B cell (primary cell): ENCODE measurements around the gene HOXB4. TPM values are rescaled to one million over a fixed set of nuclear protein-coding genes. Genes with fewer than 3 reads are reported as not detected.

Experiments used
- ATAC-seq: fragments of 200-7000 bp; cut with Tn5 transposase; one replicate; pipeline ENCODE4 v1.10.0; 2021; ENCODE audit warnings: low read depth, mild to moderate bottlenecking, moderate number of reproducible peaks, moderate library complexity
- CTCF ChIA-PET: fragments of 350-600 bp; sonication (Branson Sonifier 250); formaldehyde crosslinking; loops from one replicate; lab custom pipeline; 2021; ENCODE audit warnings: antibody characterized with exemption, inconsistent platforms; lab: Charles Lee
- POLR2A ChIA-PET: fragments of 350-600 bp; sonication (Branson Sonifier 250); formaldehyde crosslinking; loops from one replicate; lab custom pipeline; 2021; ENCODE audit warnings: antibody characterized with exemption; lab: Charles Lee
- DNase-seq: peaks from one replicate; pipeline ENCODE4 v3.0.0; 2013
- H2AFZ ChIP-seq: 2 replicates; pipeline ENCODE4 v1.6.1; 2012; ENCODE audit warnings: mild to moderate bottlenecking, low read depth, low read length; ENCODE audit not compliant: insufficient read depth, poor library complexity, severe bottlenecking
- H3K27ac ChIP-seq, 2 donors: 1 replicate in 1 of 2; 2 replicates in 1 of 2; pipeline ENCODE4 v1.5.1; 2012 to 2013; ENCODE audit warnings: low read length in 2 of 2, mild to moderate bottlenecking in 2 of 2, moderate library complexity in 1 of 2
- H3K27me3 ChIP-seq, 4 experiments: fragments of 200-600 bp in 1 of 4; sonication (generic) in 1 of 4; replicated peaks in 1 of 4; 1 replicate in 2 of 4; 2 replicates in 2 of 4; pipeline versions ENCODE4 v1.6.1 to v1.7.0; 2013 to 2016; ENCODE audit warnings: low read length in 3 of 4, mild to moderate bottlenecking in 2 of 4, mixed read lengths in 1 of 4, moderate library complexity in 1 of 4; ENCODE audit not compliant: insufficient read depth in 4 of 4, control insufficient read depth in 3 of 4; ENCODE audit errors: control extremely low read depth in 1 of 4
- H3K36me3 ChIP-seq, 2 experiments: replicated peaks in 1 of 2; 1 replicate in 1 of 2; 2 replicates in 1 of 2; pipeline versions ENCODE4 v1.6.1 to v1.7.1; 2013; ENCODE audit warnings: low read length in 1 of 2; ENCODE audit not compliant: insufficient read depth in 2 of 2, control insufficient read depth in 1 of 2; ENCODE audit errors: control extremely low read depth in 1 of 2, extremely low read depth in 1 of 2
- H3K4me1 ChIP-seq, 2 donors: fragments of 200-600 bp in 1 of 2; sonication (generic) in 1 of 2; 1 replicate in 1 of 2; 2 replicates in 1 of 2; pipeline versions ENCODE4 v1.5.1 to v1.6.1; 2013 to 2017; ENCODE audit warnings: low read length in 2 of 2; ENCODE audit not compliant: control insufficient read depth in 2 of 2, insufficient read depth in 2 of 2
- H3K4me2 ChIP-seq: replicated peaks from 2 replicates; pipeline ENCODE3; 2012; ENCODE audit warnings: mild to moderate bottlenecking, low read depth, low read length; ENCODE audit not compliant: poor library complexity, severe bottlenecking
- H3K4me3 ChIP-seq, 5 experiments: fragments of 200-600 bp in 1 of 5; sonication (generic) in 1 of 5; 1 replicate in 3 of 5; 2 replicates in 2 of 5; pipeline versions ENCODE4 v1.5.1 to v1.7.0; 2011 to 2016; ENCODE audit warnings: low read length in 4 of 5, mild to moderate bottlenecking in 4 of 5, low read depth in 2 of 5, control low read depth in 1 of 5, moderate library complexity in 1 of 5; ENCODE audit not compliant: insufficient read depth in 1 of 5; ENCODE audit errors: control extremely low read depth in 1 of 5, extremely low read depth in 1 of 5
- H3K79me2 ChIP-seq: fragments of 200-600 bp; sonication (generic); one replicate; pipeline ENCODE4 v1.6.0; 2016; ENCODE audit warnings: low read length; ENCODE audit not compliant: control insufficient read depth, insufficient read depth
- H3K9ac ChIP-seq: fragments of 200-600 bp; sonication (generic); 2 replicates; pipeline ENCODE4 v1.6.1; 2017; ENCODE audit warnings: mild to moderate bottlenecking, low read length, moderate library complexity
- H3K9me3 ChIP-seq, 3 donors: one replicate each; pipeline versions ENCODE4 v1.6.1 to v1.7.1; 2013; ENCODE audit warnings: low read length in 2 of 3; ENCODE audit not compliant: control insufficient read depth in 2 of 3, insufficient read depth in 1 of 3; ENCODE audit errors: control extremely low read depth in 1 of 3
- H4K20me1 ChIP-seq: 2 replicates; pipeline ENCODE4 v1.6.0; 2012; ENCODE audit warnings: mild to moderate bottlenecking, low read length; ENCODE audit not compliant: insufficient read depth, control insufficient read depth, poor library complexity, severe bottlenecking
- H3K27ac Mint-ChIP-seq: one replicate; pipeline ENCODE4 v1.8.0; 2021; ENCODE audit warnings: mixed read lengths
- H3K27me3 Mint-ChIP-seq: one replicate; pipeline ENCODE4 v1.8.0; 2021; ENCODE audit warnings: mixed read lengths
- H3K4me1 Mint-ChIP-seq: one replicate; pipeline ENCODE4 v1.8.0; 2021; ENCODE audit warnings: mixed read lengths
- H3K4me3 Mint-ChIP-seq: one replicate; pipeline ENCODE4 v1.8.0; 2021; ENCODE audit warnings: mixed read lengths
- H3K9me3 Mint-ChIP-seq: one replicate; pipeline ENCODE4 v1.8.0; 2022; ENCODE audit warnings: mixed read lengths; ENCODE audit not compliant: insufficient read depth
- CTCF ChIP-seq: fragments of 200-600 bp; IDR thresholded peaks from one replicate; pipeline ENCODE4 v1.8.0; 2022; ENCODE audit warnings: antibody characterized with exemption, mild to moderate bottlenecking
- EZH2 ChIP-seq: IDR thresholded peaks from 2 replicates; pipeline ENCODE4 v1.6.1; 2012; ENCODE audit warnings: borderline replicate concordance, low read depth, mild to moderate bottlenecking, moderate library complexity, low read length; ENCODE audit not compliant: insufficient read depth, poor library complexity, severe bottlenecking
- WGBS: methylation state at CpG from one replicate; pipeline ENCODE4 v1.1.5; 2013; ENCODE audit warnings: missing lambda C conversion rate; ENCODE audit not compliant: insufficient coverage; 5-methylcytosine and 5-hydroxymethylcytosine counted together
- intact Hi-C: fragments of 100-400 bp; cut with micrococcal nuclease; formaldehyde crosslinking; loops from one replicate; pipeline ENCODE4 v1.10.0; 2022
- polyA plus RNA-seq: library from polyadenylated mRNA; depleted of rRNA; stranded (reverse); fragments of >200 nt; gene quantifications from 2 replicates; pipeline ENCODE4 v1.2.3, GENCODE V29; 2012
- total RNA-seq, 2 donors: library from RNA; stranded (reverse); fragments of 120-200 nt in 1 of 2; gene quantifications; 1 replicate in 1 of 2; 2 replicates in 1 of 2; pipeline versions ENCODE4 v1.2.3 to v1.2.4, GENCODE V29; 2013 to 2022

HOXB4 gene
- total and polyA plus RNA-seq, 2 donors (not counting 1 experiment from before 2014, with no cell fraction given), result 0.85 to 1.7 TPM

- Mint-ChIP-seq H3K9me3 (no peaks in the 10 kb centered on the region), H3K4me3 (no peak within 1 kb of the TSS), H3K27me3 (peaks cover 70% of the 10 kb centered on the region), H3K27ac (no peak within 1 kb of the TSS), H3K4me1 (peaks cover 7% of the 10 kb centered on the region)
- H3K27me3 ChIP-seq, result peaks cover 2 to 89% (median 69%) of the 10 kb centered on the region in 4 experiments
- no peak within 1 kb of the TSS for H3K4me2 ChIP-seq
- ChIA-PET POLR2A (no interaction called here), CTCF (no interaction called here)
- H3K9ac ChIP-seq, result no peak within 1 kb of the TSS
- TF ChIP-seq CTCF (no peak), EZH2 (no peak)
- peaks cover 14 to 16% of the 10 kb centered on the region in 2 donors for H3K4me1 ChIP-seq
- H3K27ac ChIP-seq, result no peak within 1 kb of the TSS
- H3K79me2 ChIP-seq, result no peaks in the 10 kb centered on the region
- WGBS, result 61% methylated on average over 10 of the region's 16 CpGs
- H3K36me3 ChIP-seq, result no peaks in the 10 kb centered on the region
- ATAC-seq, result no peak
- H3K9me3 ChIP-seq, result peaks cover 0 to 26% (median 0%) of the 10 kb centered on the region in 3 donors
- DNase-seq, result no peak
- no peak within 1 kb of the TSS for H2AFZ ChIP-seq
- H3K4me3 ChIP-seq, result no peak within 1 kb of the TSS
- intact Hi-C loops, result no loop called here
- H4K20me1 ChIP-seq, result no peaks in the 10 kb centered on the region
Measured at GRCh38 chr17:48604770-48605329, 26.7 kb upstream of the HOXB4 start, which contains the start of gene HOXB6. Gene HOXB6, minus strand, starts transcription at chr17:48604986. Its CDS starts 6,836 bp downstream, at chr17:48598150.

GRCh38 chr17:48603959-48604769 lies 26.0 kb upstream of the HOXB4 start:
- H3K9ac ChIP-seq, result no peak overlapping the region
- H3K9me3 Mint-ChIP-seq, result no peaks in the 10 kb centered on the region

More at GRCh38 chr17:48603959-48604769, 26.0 kb upstream of the HOXB4 start:
- H3K27ac ChIP-seq, result no peak overlapping the region
- no peaks in the 10 kb centered on the region for H3K79me2 ChIP-seq
- H3K27ac Mint-ChIP-seq, result no peak overlapping the region
- H3K4me1 ChIP-seq, result peaks cover 7 to 13% of the 10 kb centered on the region in 2 donors
- peaks cover 7% of the 10 kb centered on the region for H3K4me1 Mint-ChIP-seq
- no peak overlapping the region for H3K4me3 ChIP-seq
- H3K27me3 ChIP-seq, result peaks cover 2 to 89% (median 69%) of the 10 kb centered on the region in 4 experiments
- H3K36me3 ChIP-seq, result no peaks in the 10 kb centered on the region
- ChIA-PET CTCF (interaction anchor here (0.6 to 0.7 kb wide), 3 partner anchors 91 to 924 kb away, joined by 3 to 4 read pairs (median 4); no protein-coding TSS in a partner anchor), POLR2A (no interaction called here)
- no peak overlapping the region for H2AFZ ChIP-seq
- H4K20me1 ChIP-seq, result no peaks in the 10 kb centered on the region
- 43% methylated on average over 9 of the region's 21 CpGs for WGBS
- H3K9me3 ChIP-seq, result peaks cover 0 to 22% (median 0%) of the 10 kb centered on the region in 3 donors
- no peak overlapping the region for H3K4me3 Mint-ChIP-seq
- DNase-seq (no peak), ATAC-seq (no peak)
- peaks cover 76% of the 10 kb centered on the region for H3K27me3 Mint-ChIP-seq
- TF ChIP-seq EZH2, result no peak
- TF ChIP-seq CTCF, result no peak
- H3K4me2 ChIP-seq, result no peak overlapping the region
- intact Hi-C loops, result no loop called here
